Testis (tissue), 3 donors: Measurements from ENCODE around the gene PSMG4. TPM values are rescaled to one million over a fixed set of nuclear protein-coding genes. Genes with fewer than 3 reads are reported as not detected.

Experiments used
- DNase-seq: peaks from one replicate; pipeline ENCODE4 v3.0.0-alpha.2; 2019
- H3K27ac ChIP-seq, 2 donors: fragments of 200-600 bp; sonication (generic); one replicate each; pipeline ENCODE4 v1.5.1; 2019
- H3K27me3 ChIP-seq: fragments of 200-600 bp; sonication (generic); one replicate; pipeline ENCODE4 v1.5.1; 2019
- H3K36me3 ChIP-seq: fragments of 200-600 bp; sonication (generic); one replicate; pipeline ENCODE4 v1.5.1; 2017; ENCODE audit warnings: low read depth; ENCODE audit errors: missing control alignments
- H3K4me1 ChIP-seq: fragments of 200-600 bp; sonication (generic); one replicate; pipeline ENCODE4 v1.5.1; 2019
- H3K4me3 ChIP-seq, 2 donors: fragments of 200-600 bp; sonication (generic); one replicate each; pipeline ENCODE4 v1.5.1; 2017 to 2019
- H3K9me3 ChIP-seq: fragments of 200-600 bp; sonication (generic); one replicate; pipeline ENCODE4 v1.5.1; 2017
- CTCF ChIP-seq, 3 experiments: fragments of 450-650 bp in 2 of 3; fragments of 200-600 bp in 1 of 3; sonication (generic) in 1 of 3; IDR thresholded peaks; one replicate each; pipeline ENCODE4 v1.5.1; 2016 to 2019; ENCODE audit warnings: antibody characterized with exemption in 3 of 3, mild to moderate bottlenecking in 2 of 3, moderate library complexity in 1 of 3
- POLR2A ChIP-seq: fragments of 450-650 bp; IDR thresholded peaks from one replicate; pipeline ENCODE4 v1.6.1; 2017; ENCODE audit warnings: antibody characterized with exemption, mild to moderate bottlenecking, moderate library complexity
- WGBS, 2 donors: methylation state at CpG; one replicate each; pipeline ENCODE4 v1.1.5; 2018; 5-methylcytosine and 5-hydroxymethylcytosine counted together
- intact Hi-C: fragments of 100-400 bp; cut with DNase I; formaldehyde crosslinking; loops from one replicate; pipeline ENCODE4 v1.15.1; 2023; ENCODE audit warnings: low total_unique reads
- polyA plus RNA-seq: library from polyadenylated mRNA; stranded (reverse); fragments of 350-450 nt; fragmentation: Illumina TruSeq; extraction: RNeasy Lipid Tissue Mini Kit (QIAGEN cat#74804); gene quantifications from one replicate; pipeline ENCODE4 v1.2.3, GENCODE V29; 2014; ENCODE audit warnings: low read depth, low replicate concordance; ENCODE audit not compliant: insufficient read depth
- total RNA-seq, 2 donors: library from RNA; depleted of rRNA; stranded (reverse); fragments of >200 nt; gene quantifications; one replicate each; pipeline ENCODE4 v1.2.3, GENCODE V29; 2016

Gene PSMG4
- total and polyA plus RNA-seq, 3 donors from 2014 or later, result 23.1 to 46.1 (median 42.4) TPM

GRCh38 chr6:3277851-3278416 lies 19.2 kb downstream of the PSMG4 start:
- Histone ChIP-seq H3K36me3 (no peaks in the 10 kb centered on the region), H3K9me3 (no peaks in the 10 kb centered on the region), H3K27ac (no peak overlapping the region), H3K4me3 (no peak overlapping the region), H3K27me3 (no peaks in the 10 kb centered on the region), H3K4me1 (peaks cover 7% of the 10 kb centered on the region)
- DNase-seq, result no peak
- intact Hi-C loops, result no loop called here
- TF ChIP-seq POLR2A (no peak), CTCF (IDR thresholded peaks at IDR 0.05) (no peak)
- 81 to 88% methylated on average over 4 to 9 of the region's 9 CpGs for WGBS, 2 donors

- no peak for DNase-seq
- Histone ChIP-seq H3K27ac (no peak overlapping the region), H3K9me3 (no peaks in the 10 kb centered on the region), H3K36me3 (no peaks in the 10 kb centered on the region), H3K4me3 (no peak overlapping the region), H3K4me1 (peaks cover 7% of the 10 kb centered on the region), H3K27me3 (no peaks in the 10 kb centered on the region)
- intact Hi-C loops, result no loop called here
- TF ChIP-seq POLR2A (no peak), CTCF (IDR thresholded peaks at IDR 0.05) (no peak)
- 73 to 85% methylated on average over 4 of the region's 4 CpGs for WGBS, 2 donors
These were observed 19.9 kb downstream of the PSMG4 start for GRCh38 chr6:3278691-3279090.

- H3K4me1 ChIP-seq, result peaks cover 7% of the 10 kb centered on the region
- no peak overlapping the region for H3K4me3 ChIP-seq
- TF ChIP-seq CTCF (IDR thresholded peaks at IDR 0.05) (no peak), POLR2A (no peak)
- H3K9me3 ChIP-seq, result no peaks in the 10 kb centered on the region
- H3K36me3 ChIP-seq, result no peaks in the 10 kb centered on the region
- H3K27me3 ChIP-seq, result no peaks in the 10 kb centered on the region
- H3K27ac ChIP-seq, result no peak overlapping the region
- WGBS, 2 donors, result 67 to 75% methylated on average over 14 of the region's 14 CpGs
- intact Hi-C loops, result loop anchor here (5.0 to 10.0 kb wide), 2 partner anchors 175 to 452 kb away; partner anchors contain the start of gene SLC22A23
- no peak for DNase-seq
These were observed 21.3 kb downstream of the PSMG4 start for GRCh38 chr6:3280091-3280490.

- Histone ChIP-seq H3K9me3 (no peaks in the 10 kb centered on the region), H3K27ac (no peak overlapping the region), H3K36me3 (no peaks in the 10 kb centered on the region), H3K4me3 (no peak overlapping the region), H3K4me1 (peaks cover 7% of the 10 kb centered on the region), H3K27me3 (no peaks in the 10 kb centered on the region)
- intact Hi-C loops, result loop anchor here (5.0 to 10.0 kb wide), 2 partner anchors 174 to 451 kb away; partner anchors contain the start of gene SLC22A23
- WGBS, 2 donors, result 87 to 97% methylated on average over 12 to 14 of the region's 14 CpGs
- no peak for DNase-seq
- TF ChIP-seq POLR2A (no peak), CTCF (IDR thresholded peaks at IDR 0.05) (no peak)
These were observed 22.2 kb downstream of the PSMG4 start for GRCh38 chr6:3280866-3281465.
